DMS 273 treated with DMSO at 0.1 percent for 48 hours (cell line): ENCODE data around the gene TMEM129.

Source experiments
- DNase-seq: peaks from one replicate; lab custom pipeline; 2025; lab: John Stamatoyannopoulos, UW

Gene TMEM129

GRCh38 chr4:1721003-1721665, at the start of gene TMEM129, which contains the start of gene TACC3:
Gene TMEM129 (minus strand): TSS chr4:1721323. CDS start chr4:1720837, 486 bp downstream.
Gene TACC3 (plus strand): TSS chr4:1721521. CDS start chr4:1723422, 1,901 bp downstream.
- peak; percentile 83 for DNase-seq

- no peak for DNase-seq
Measured at GRCh38 chr4:1770791-1771231, 49.7 kb upstream of the TMEM129 start.

- DNase-seq: no peak
Measured at GRCh38 chr4:1770245-1770644, 49.1 kb upstream of the TMEM129 start.

GRCh38 chr4:1769692-1770091, 48.6 kb upstream of the TMEM129 start:
- DNase-seq: no peak

GRCh38 chr4:1768367-1769034, 47.4 kb upstream of the TMEM129 start:
- DNase-seq: no peak

- DNase-seq: peak; percentile 10
Measured at GRCh38 chr4:1767770-1768366, 46.7 kb upstream of the TMEM129 start.

- DNase-seq: no peak
Measured at GRCh38 chr4:1767061-1767769, 46.1 kb upstream of the TMEM129 start.

- DNase-seq: no peak
Measured at GRCh38 chr4:1766106-1767060, 45.3 kb upstream of the TMEM129 start.

GRCh38 chr4:1765409-1766072, 44.4 kb upstream of the TMEM129 start:
- no peak for DNase-seq

- no peak for DNase-seq
Measured at GRCh38 chr4:1764670-1765069, 43.5 kb upstream of the TMEM129 start.

GRCh38 chr4:1763550-1764080, 42.5 kb upstream of the TMEM129 start:
- no peak for DNase-seq

- DNase-seq: no peak
Measured at GRCh38 chr4:1763070-1763549, 42.0 kb upstream of the TMEM129 start.

- no peak for DNase-seq
Measured at GRCh38 chr4:1762264-1763010, 41.3 kb upstream of the TMEM129 start.

- DNase-seq: no peak
Measured at GRCh38 chr4:1761130-1761689, 40.1 kb upstream of the TMEM129 start.

- DNase-seq: no peak
Measured at GRCh38 chr4:1760521-1761071, 39.5 kb upstream of the TMEM129 start.

- no peak for DNase-seq
Measured at GRCh38 chr4:1759818-1760223, 38.7 kb upstream of the TMEM129 start.

- no peak for DNase-seq
Measured at GRCh38 chr4:1759170-1759817, 38.2 kb upstream of the TMEM129 start.
